Mesodermal cell (in vitro differentiated cells): ENCODE results near the gene DYNC2I2. TPM values are rescaled to one million over a fixed set of nuclear protein-coding genes. Genes with fewer than 3 reads are reported as not detected.
"Not testable (repeated sequence)": the region's sequence is repeated elsewhere in the genome, so short reads cannot be mapped to it uniquely, and the experiment has no call there.

Experiments used
- H3K27ac ChIP-seq: 2 replicates; pipeline ENCODE4 v1.7.0; 2013; ENCODE audit warnings: mild to moderate bottlenecking, low read depth, low read length, moderate library complexity; ENCODE audit not compliant: severe bottlenecking
- H3K36me3 ChIP-seq: 2 replicates; pipeline ENCODE4 v1.7.1; 2013; ENCODE audit warnings: mild to moderate bottlenecking, low read length, moderate library complexity; ENCODE audit not compliant: control insufficient read depth, insufficient read depth
- H3K4me1 ChIP-seq: one replicate; pipeline ENCODE4 v1.7.1; 2013; ENCODE audit warnings: mild to moderate bottlenecking, low read length; ENCODE audit not compliant: insufficient read depth, control insufficient read depth, poor library complexity, severe bottlenecking
- H3K4me3 ChIP-seq: 2 replicates; pipeline ENCODE4 v1.7.0; 2013; ENCODE audit warnings: low read length, control low read depth, mild to moderate bottlenecking; ENCODE audit not compliant: insufficient read depth, poor library complexity, severe bottlenecking; ENCODE audit errors: extremely low read depth
- H3K9me3 ChIP-seq: 2 replicates; pipeline ENCODE4 v1.7.1; 2013; ENCODE audit warnings: mild to moderate bottlenecking, low read length, moderate library complexity; ENCODE audit not compliant: control insufficient read depth
- whole genome bisulfite sequencing, 2 experiments: methylation state at CpG; one replicate each; pipeline ENCODE4 v1.1.5; 2013; ENCODE audit warnings: missing lambda C conversion rate in 2 of 2; ENCODE audit not compliant: insufficient coverage in 2 of 2; 5-methylcytosine and 5-hydroxymethylcytosine counted together
- polyA plus RNA-seq, 2 experiments: library from polyadenylated mRNA; stranded (reverse); fragments of 50-300 nt; gene quantifications; one replicate each; pipeline ENCODE4 v1.2.3, GENCODE V29; 2013

Gene DYNC2I2
- polyA plus RNA-seq (2013, experiment 1 of 2) = 48.4 TPM
- polyA plus RNA-seq (2013, experiment 2 of 2) = 42.4 TPM

DNA sequence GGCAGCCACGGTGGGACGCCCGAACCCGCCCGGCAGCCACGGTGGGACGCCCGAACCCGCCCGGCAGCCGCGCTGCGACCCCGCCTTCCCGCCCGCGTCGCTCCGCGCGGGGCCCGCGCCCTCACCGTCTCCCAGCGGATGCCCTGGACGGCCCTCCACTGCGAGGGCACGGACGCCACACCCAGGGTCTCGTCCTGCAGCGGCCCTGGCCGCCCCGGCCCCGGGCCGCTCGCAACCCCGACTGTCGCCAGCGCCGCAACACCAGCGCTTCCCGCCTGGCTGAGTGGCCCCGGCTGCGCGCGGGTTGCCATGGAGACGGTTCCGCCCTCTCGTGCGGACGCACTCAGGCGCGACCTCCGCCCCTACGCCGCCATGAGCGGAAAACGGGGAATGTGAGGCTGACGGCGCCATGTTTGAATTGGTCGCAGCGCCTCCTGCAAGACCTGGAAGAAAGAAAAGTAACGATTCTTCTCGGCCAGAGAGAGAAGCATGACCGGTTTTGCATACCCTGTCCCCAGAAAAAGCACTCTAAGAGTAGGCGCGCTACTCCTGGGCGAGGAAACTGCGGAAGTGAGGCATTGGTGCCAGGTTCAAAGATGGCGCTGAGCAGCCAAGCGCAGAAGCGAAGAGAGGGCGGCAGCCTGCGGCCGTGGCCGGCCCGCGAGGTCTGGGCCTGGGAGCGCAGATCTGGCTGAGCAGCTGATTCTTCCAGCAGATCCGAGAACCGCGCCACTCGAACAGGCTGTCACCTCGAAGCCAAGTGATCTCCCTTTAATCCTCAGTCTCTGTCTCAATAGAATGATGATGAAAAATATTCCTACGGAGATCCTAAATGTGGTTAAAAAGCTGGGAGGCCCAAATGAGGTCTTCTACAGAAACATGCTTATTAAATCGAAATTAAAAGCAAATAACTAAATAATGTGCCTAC lies at the start of gene DYNC2I2:
Gene DYNC2I2 (minus strand): TSS at position 432 of the 928 bp plus-strand sequence. CDS start 121 bp downstream, at position 311.
- no peaks in the 10 kb centered on the region for H3K9me3 ChIP-seq
- 0% methylated on average over 76 to 82 of the region's 86 CpGs for WGBS, 2 experiments
- H3K4me1 ChIP-seq = no peaks in the 10 kb centered on the region
- peak within 1 kb of the TSS; percentile 100 for H3K27ac ChIP-seq
- H3K36me3 ChIP-seq = no peaks in the 10 kb centered on the region
- peak within 1 kb of the TSS; percentile 54 for H3K4me3 ChIP-seq

DNA sequence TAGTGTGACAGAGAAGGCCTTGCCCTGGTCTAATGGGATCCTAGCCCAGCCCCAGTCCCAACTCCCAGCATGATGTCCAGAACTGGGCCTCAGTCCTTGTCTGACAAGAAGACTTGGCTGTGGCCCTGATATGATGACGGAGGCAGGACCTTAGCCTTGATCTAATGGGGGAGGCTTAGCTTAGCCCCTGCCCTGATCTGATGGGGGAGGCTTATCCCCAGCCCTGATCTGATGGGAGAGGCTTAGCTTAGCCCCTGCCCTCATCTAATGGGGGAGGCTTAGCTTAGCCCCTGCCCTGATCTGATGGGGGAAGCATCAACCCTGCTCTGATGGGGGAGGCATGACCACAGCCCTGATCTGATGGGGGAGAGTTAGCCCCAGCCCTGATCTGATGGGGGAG lies 49.4 kb upstream of the DYNC2I2 start:
- 92 to 100% methylated on average over 1 of the region's 1 CpG for WGBS, 2 experiments
- Histone ChIP-seq H3K36me3 (peaks cover 34% of the 10 kb centered on the region), H3K9me3 (no peaks in the 10 kb centered on the region), H3K4me1 (peaks cover 10% of the 10 kb centered on the region), H3K4me3 (no peak overlapping the region), H3K27ac (no peak overlapping the region)

- no peak overlapping the region for H3K27ac ChIP-seq
- 94 to 97% methylated on average over 27 to 32 of the region's 36 CpGs for WGBS, 2 experiments
- H3K4me3 ChIP-seq = no peak overlapping the region
- H3K9me3 ChIP-seq = no peaks in the 10 kb centered on the region
- H3K36me3 ChIP-seq = peaks cover 34% of the 10 kb centered on the region
- peaks cover 10% of the 10 kb centered on the region for H3K4me1 ChIP-seq
Measured at GRCh38 chr9:128705051-128705965, 48.7 kb upstream of the DYNC2I2 start.

- peaks cover 31% of the 10 kb centered on the region for H3K36me3 ChIP-seq
- no peaks in the 10 kb centered on the region for H3K9me3 ChIP-seq
- peaks cover 10% of the 10 kb centered on the region for H3K4me1 ChIP-seq
- no peak overlapping the region for H3K4me3 ChIP-seq
- H3K27ac ChIP-seq = no peak overlapping the region
- 97 to 98% methylated on average over 5 of the region's 5 CpGs for WGBS, 2 experiments
Measured at GRCh38 chr9:128704356-128704670, 47.7 kb upstream of the DYNC2I2 start.

DNA sequence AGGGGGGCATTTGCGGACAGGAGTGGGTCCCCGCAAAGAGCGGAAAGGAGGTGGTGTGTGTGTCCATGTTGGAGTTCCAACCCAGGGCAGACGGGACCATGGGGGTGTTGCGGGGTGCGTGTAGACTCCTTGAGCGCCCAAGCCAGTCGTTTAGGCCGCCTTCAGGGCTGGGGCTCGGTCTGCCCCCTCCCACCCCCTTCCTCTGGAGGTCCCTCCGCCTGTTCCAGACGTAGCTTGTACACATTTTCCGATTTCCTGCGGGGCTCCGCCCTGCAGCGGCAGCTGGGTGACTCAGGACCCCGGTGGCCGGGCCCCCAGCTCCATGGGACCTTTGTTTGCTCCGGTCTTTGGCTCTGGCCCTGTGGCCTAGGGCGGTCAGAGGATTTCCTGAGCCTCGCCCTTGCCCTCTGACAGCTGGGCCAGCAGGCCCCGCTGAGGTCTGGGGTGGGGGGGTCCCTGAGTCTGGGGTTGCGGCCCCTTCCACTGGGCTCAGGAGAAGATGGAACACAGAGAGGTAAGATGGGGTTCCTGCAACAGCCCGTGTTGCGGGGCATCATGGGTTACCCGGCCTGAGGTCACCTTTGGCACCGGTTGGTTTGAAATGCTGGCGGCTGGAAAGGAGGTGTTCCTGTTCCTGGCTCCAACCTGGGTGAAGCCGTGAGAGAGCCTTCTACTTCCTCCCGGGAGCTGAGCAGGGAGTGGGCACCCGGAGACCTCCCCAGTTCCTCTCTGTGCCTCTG lies 47.1 kb upstream of the DYNC2I2 start:
- WGBS, 2 experiments = 90% methylated on average over 27 to 31 of the region's 31 CpGs
- no peaks in the 10 kb centered on the region for H3K9me3 ChIP-seq
- H3K4me1 ChIP-seq = peaks cover 10% of the 10 kb centered on the region
- peak overlapping the region; percentile 86 for H3K4me3 ChIP-seq
- peaks cover 30% of the 10 kb centered on the region for H3K36me3 ChIP-seq
- H3K27ac ChIP-seq = no peak overlapping the region

GRCh38 chr9:128702949-128703615 lies 46.4 kb upstream of the DYNC2I2 start:
- Histone ChIP-seq H3K36me3 (peaks cover 25% of the 10 kb centered on the region), H3K9me3 (no peaks in the 10 kb centered on the region), H3K4me3 (peak overlapping the region; percentile 86), H3K4me1 (peaks cover 10% of the 10 kb centered on the region), H3K27ac (peak overlapping the region; percentile 29)
- WGBS, 2 experiments = 5 to 6% methylated on average over 44 to 45 of the region's 55 CpGs

GRCh38 chr9:128702445-128702948 lies 45.9 kb upstream of the DYNC2I2 start, which contains the start of gene PKN3:
Gene PKN3, plus strand, starts transcription at chr9:128702503. Its CDS starts 413 bp downstream, at chr9:128702916.
- Histone ChIP-seq H3K27ac (peak within 1 kb of the TSS; percentile 73), H3K9me3 (no peaks in the 10 kb centered on the region), H3K36me3 (peaks cover 22% of the 10 kb centered on the region), H3K4me3 (peak within 1 kb of the TSS; percentile 86), H3K4me1 (peaks cover 10% of the 10 kb centered on the region)
- WGBS, 2 experiments = 0% methylated on average over 57 to 58 of the region's 65 CpGs

DNA sequence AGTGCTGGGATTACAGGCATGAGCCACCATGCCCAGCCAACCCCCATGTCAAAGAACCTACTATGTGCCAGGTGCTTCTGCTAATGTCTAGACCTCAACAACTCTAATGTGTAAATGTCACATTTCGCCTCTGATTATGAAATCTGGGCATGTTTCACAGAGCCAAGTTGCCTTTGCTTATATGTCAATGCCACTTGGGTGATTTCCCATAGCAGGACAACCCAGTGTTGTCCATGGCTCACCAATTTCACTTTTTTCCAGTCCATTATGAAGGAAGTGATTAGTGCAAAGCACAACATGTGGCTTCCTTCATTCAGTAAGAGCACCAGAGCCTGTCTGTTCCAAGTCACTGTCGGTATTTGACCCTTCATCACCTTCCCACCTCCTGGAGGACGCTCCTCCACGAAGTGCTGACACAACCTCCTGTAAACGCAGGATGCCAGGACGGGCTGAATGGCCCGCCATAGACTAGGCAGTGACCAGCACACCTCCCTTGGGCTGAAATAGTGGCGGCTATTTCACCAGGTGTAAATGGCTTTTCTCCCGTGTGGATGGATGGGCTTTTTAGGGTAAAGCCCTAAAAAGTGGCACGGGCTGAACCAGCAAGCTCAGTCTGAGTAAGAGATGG lies 44.7 kb upstream of the DYNC2I2 start:
- Histone ChIP-seq H3K27ac (no peak overlapping the region), H3K4me1 (peaks cover 17% of the 10 kb centered on the region), H3K9me3 (no peaks in the 10 kb centered on the region), H3K4me3 (no peak overlapping the region), H3K36me3 (peaks cover 22% of the 10 kb centered on the region)
- 91 to 94% methylated on average over 7 to 10 of the region's 10 CpGs for WGBS, 2 experiments

GRCh38 chr9:128699096-128699795 lies 42.6 kb upstream of the DYNC2I2 start:
- Histone ChIP-seq H3K36me3 (peaks cover 30% of the 10 kb centered on the region), H3K4me1 (peaks cover 17% of the 10 kb centered on the region)
- not testable (repeated sequence) for H3K4me3 ChIP-seq, H3K9me3 ChIP-seq, H3K27ac ChIP-seq
- WGBS, 2 experiments = 85 to 94% methylated on average over 17 to 28 of the region's 30 CpGs
